NB4 (cell line): ENCODE data around the gene NPFF.

Source experiments
- POLR2A ChIP-seq: IDR thresholded peaks from 2 replicates; pipeline ENCODE4 v1.6.1; 2011; ENCODE audit warnings: mild to moderate bottlenecking; ENCODE audit not compliant: insufficient read length; ENCODE audit errors: extremely low read depth
- TF ChIP-seq, protein P1 (sequence below): IDR thresholded peaks from one replicate; pipeline ENCODE4 v1.5.1; 2012; ENCODE audit warnings: low read depth, low read length

DNA sequence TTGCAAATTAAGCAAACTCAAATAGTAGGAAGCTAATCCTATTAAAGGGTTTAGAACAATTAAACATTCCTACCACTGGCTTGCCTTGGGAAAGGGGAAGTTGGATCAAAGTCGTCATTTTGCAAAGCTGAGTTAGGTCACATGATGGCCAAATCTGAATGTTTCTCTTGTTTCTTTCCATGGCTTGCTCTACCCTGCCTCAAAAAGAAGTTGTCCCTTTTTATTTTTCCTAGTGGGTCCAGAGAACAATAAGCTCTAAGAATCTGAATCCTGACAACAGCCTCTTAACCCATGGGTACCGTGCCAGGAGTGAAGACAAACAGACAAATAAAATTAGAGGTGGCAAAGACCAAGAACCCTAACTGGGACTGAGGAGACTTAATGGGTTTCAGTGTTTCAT lies 26.2 kb upstream of the NPFF start:
- TF ChIP-seq, protein P1, sequence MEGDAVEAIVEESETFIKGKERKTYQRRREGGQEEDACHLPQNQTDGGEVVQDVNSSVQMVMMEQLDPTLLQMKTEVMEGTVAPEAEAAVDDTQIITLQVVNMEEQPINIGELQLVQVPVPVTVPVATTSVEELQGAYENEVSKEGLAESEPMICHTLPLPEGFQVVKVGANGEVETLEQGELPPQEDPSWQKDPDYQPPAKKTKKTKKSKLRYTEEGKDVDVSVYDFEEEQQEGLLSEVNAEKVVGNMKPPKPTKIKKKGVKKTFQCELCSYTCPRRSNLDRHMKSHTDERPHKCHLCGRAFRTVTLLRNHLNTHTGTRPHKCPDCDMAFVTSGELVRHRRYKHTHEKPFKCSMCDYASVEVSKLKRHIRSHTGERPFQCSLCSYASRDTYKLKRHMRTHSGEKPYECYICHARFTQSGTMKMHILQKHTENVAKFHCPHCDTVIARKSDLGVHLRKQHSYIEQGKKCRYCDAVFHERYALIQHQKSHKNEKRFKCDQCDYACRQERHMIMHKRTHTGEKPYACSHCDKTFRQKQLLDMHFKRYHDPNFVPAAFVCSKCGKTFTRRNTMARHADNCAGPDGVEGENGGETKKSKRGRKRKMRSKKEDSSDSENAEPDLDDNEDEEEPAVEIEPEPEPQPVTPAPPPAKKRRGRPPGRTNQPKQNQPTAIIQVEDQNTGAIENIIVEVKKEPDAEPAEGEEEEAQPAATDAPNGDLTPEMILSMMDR: no peak
- no peak for TF ChIP-seq POLR2A
